HepG2 (cell line): Measurements from ENCODE around the gene UCP3. TPM values are rescaled to one million over a fixed set of nuclear protein-coding genes. Genes with fewer than 3 reads are reported as not detected.

Experiments
- ATAC-seq: fragments of 200-7000 bp; cut with Tn5 transposase; 3 replicates; pipeline ENCODE4 v1.9.1; 2020; ENCODE audit warnings: mild to moderate bottlenecking, moderate library complexity
- BruUV-seq: library from RNA; stranded (reverse); fragments of 400-500 nt; replicated peaks from 2 replicates; lab custom pipeline; 2021; lab: Mats Ljungman, UMichigan
- CTCF ChIA-PET: fragments of 300-600 bp; formaldehyde crosslinking; extraction: SDS; loops from one replicate; lab custom pipeline; 2021; ENCODE audit warnings: low total read pairs, inconsistent platforms, low intra/inter-chr PET ratio; lab: Yijun Ruan, JAX
- POLR2A ChIA-PET: fragments of 350-600 bp; sonication (Branson Sonifier 250); formaldehyde crosslinking; loops from one replicate; lab custom pipeline; 2020; ENCODE audit warnings: antibody characterized with exemption, inconsistent platforms; lab: Yijun Ruan, JAX
- DNase-seq: peaks from one replicate; pipeline ENCODE4 v3.0.0-alpha.2; 2015; ENCODE audit warnings: low spot score
- FAIRE-seq: peaks from 3 replicates; lab custom pipeline; 2011; peaks lifted over from hg19 to GRCh38; lab: Jason Lieb, UNC
- H2AFZ ChIP-seq: one replicate; pipeline ENCODE4 v1.6.1; 2011; ENCODE audit warnings: low read length, inconsistent platforms
- H3K27ac ChIP-seq: fragments of 300-600 bp; 3 replicates; pipeline ENCODE4 v1.8.0; 2011; ENCODE audit warnings: mixed run types, mild to moderate bottlenecking, mixed read lengths, low read length, inconsistent platforms; ENCODE audit not compliant: insufficient read depth; ENCODE audit errors: extremely low read length
- H3K27me3 ChIP-seq, 2 experiments: fragments of 200-600 bp in 1 of 2; 2 replicates in 1 of 2; 3 replicates in 1 of 2; pipeline versions ENCODE4 v1.6.0 to v1.8.0; 2011; ENCODE audit warnings: low read length in 2 of 2, mild to moderate bottlenecking in 2 of 2, moderate library complexity in 2 of 2, inconsistent platforms in 1 of 2; ENCODE audit not compliant: insufficient read depth in 2 of 2, control insufficient read depth in 1 of 2
- H3K36me3 ChIP-seq, 2 experiments: fragments of 200-600 bp in 1 of 2; replicated peaks in 1 of 2; 2 replicates in 1 of 2; 3 replicates in 1 of 2; pipeline versions ENCODE4 v1.5.1 to v1.8.0; 2011; ENCODE audit warnings: low read length in 2 of 2, inconsistent platforms in 1 of 2; ENCODE audit not compliant: insufficient read depth in 2 of 2, control insufficient read depth in 1 of 2
- H3K4me1 ChIP-seq: 2 replicates; pipeline ENCODE4 v1.5.1; 2012; ENCODE audit warnings: low read length, inconsistent platforms; ENCODE audit not compliant: insufficient read depth
- H3K4me2 ChIP-seq: 2 replicates; pipeline ENCODE4 v1.6.0; 2011; ENCODE audit warnings: low read depth, low read length, inconsistent platforms
- H3K4me3 ChIP-seq, 3 experiments: fragments of 200-600 bp in 1 of 3; sonication (generic), shearing (Covaris generic) in 1 of 3; replicated peaks in 1 of 3; 2 replicates each; pipeline ENCODE4 v1.5.1; 2011 to 2016; ENCODE audit warnings: low read length in 3 of 3, inconsistent platforms in 2 of 3, low read depth in 2 of 3, mild to moderate bottlenecking in 2 of 3, control low read depth in 1 of 3, mixed read lengths in 1 of 3; ENCODE audit not compliant: insufficient read depth in 1 of 3
- H3K79me2 ChIP-seq: one replicate; pipeline ENCODE4 v1.6.1; 2011; ENCODE audit warnings: low read length, inconsistent platforms; ENCODE audit not compliant: insufficient read depth
- H3K9ac ChIP-seq: 2 replicates; pipeline ENCODE4 v1.6.0; 2011; ENCODE audit warnings: mild to moderate bottlenecking, low read depth, low read length, inconsistent platforms; ENCODE audit not compliant: insufficient read depth
- H3K9me3 ChIP-seq: 2 replicates; pipeline ENCODE4 v1.5.1; 2012; ENCODE audit warnings: mild to moderate bottlenecking, low read length
- H4K20me1 ChIP-seq: 2 replicates; pipeline ENCODE4 v1.6.0; 2011; ENCODE audit warnings: inconsistent platforms, mild to moderate bottlenecking, low read length, moderate library complexity; ENCODE audit not compliant: insufficient read depth
- AKAP8 ChIP-seq: sonication (generic); formaldehyde crosslinking; IDR thresholded peaks from 2 replicates; pipeline ENCODE4 v1.5.1; 2020; ENCODE audit warnings: mild to moderate bottlenecking, missing genetic modification reagents
- BCL3 ChIP-seq: sonication (generic); formaldehyde crosslinking; IDR thresholded peaks from 2 replicates; pipeline ENCODE4 v1.5.1; 2020; ENCODE audit warnings: mild to moderate bottlenecking, missing genetic modification reagents, moderate library complexity
- MIXL1 ChIP-seq: IDR thresholded peaks from 2 replicates; pipeline ENCODE4 v1.6.1; 2016
- NCOA5 ChIP-seq: sonication (generic); formaldehyde crosslinking; IDR thresholded peaks from 2 replicates; pipeline ENCODE4 v1.4.0; 2020; ENCODE audit warnings: missing genetic modification reagents
- NFIB ChIP-seq: sonication (generic); formaldehyde crosslinking; IDR thresholded peaks from 2 replicates; pipeline ENCODE4 v1.9.0; 2021; ENCODE audit warnings: missing genetic modification reagents, mild to moderate bottlenecking, borderline replicate concordance
- SYNCRIP ChIP-seq: fragments of 200-400 bp; formaldehyde crosslinking; IDR thresholded peaks from 2 replicates; pipeline ENCODE4 v1.6.1; 2018; ENCODE audit warnings: mild to moderate bottlenecking, low read depth, low read length; ENCODE audit not compliant: insufficient read depth
- ZBTB7B ChIP-seq: sonication (generic); formaldehyde crosslinking; IDR thresholded peaks from 2 replicates; pipeline ENCODE4 v1.4.0; 2020; ENCODE audit warnings: missing genetic modification reagents
- ZFP37 ChIP-seq: sonication (generic); formaldehyde crosslinking; IDR thresholded peaks from 2 replicates; pipeline ENCODE4 v1.4.0; 2020; ENCODE audit warnings: missing genetic modification reagents, borderline replicate concordance
- WGBS: methylation state at CpG from one replicate; pipeline ENCODE4 v1.1.6; 2017; ENCODE audit warnings: low lambda C conversion rate; 5-methylcytosine and 5-hydroxymethylcytosine counted together
- in situ Hi-C: cut with HindIII; loops from 2 replicates; pipeline ENCODE4 v1.10.0; 2017; ENCODE audit warnings: low pct_unique_long_range_greater_than_20kb; ENCODE audit not compliant: extremely low pct_ligation_motif_present
- intact Hi-C: fragments of 100-400 bp; cut with micrococcal nuclease; formaldehyde crosslinking; loops from one replicate; pipeline ENCODE4 v1.10.0; 2022; ENCODE audit not compliant: unreplicated experiment
- polyA plus RNA-seq, 8 experiments: library from polyadenylated mRNA; depleted of rRNA in 3 of 8; stranded (reverse) in 7 of 8; unstranded in 1 of 8; fragments of >200 nt; fragmentation: Illumina TruSeq in 4 of 8; extraction: Trizol in 4 of 8; gene quantifications; 2 replicates each; pipeline versions ENCODE4 v1.2.1 to v1.2.3, GENCODE V29; 2011 to 2016; ENCODE audit warnings: low read depth in 4 of 8, missing spikeins in 1 of 8, mixed read lengths in 1 of 8; ENCODE audit not compliant: insufficient read depth in 1 of 8
- total RNA-seq, 5 experiments: library from RNA; depleted of rRNA; stranded (reverse); fragments of >200 nt; fragmentation: Illumina TruSeq; extraction: Trizol; gene quantifications; 2 replicates each; pipeline ENCODE4 v1.2.3, GENCODE V29; 2016; ENCODE audit warnings: low read depth in 1 of 5

Gene UCP3
- total and polyA plus RNA-seq, 2 of the 13 experiments (the other 11 are each of a cell fraction or from before 2014, with no cell fraction given) = 0.37 TPM; not detected in 1

- H3K27ac ChIP-seq = no peak overlapping the region
- no TSS peak for BruUV-seq
- TF ChIP-seq NCOA5 (CRISPR knock-in tag) = no peak
- TF ChIP-seq ZFP37 = no peak
- no peak for TF ChIP-seq AKAP8 (CRISPR knock-in tag)
- no peak for TF ChIP-seq MIXL1 (CRISPR knock-in tag)
- TF ChIP-seq NFIB (CRISPR knock-in tag) = no peak
- H3K9ac ChIP-seq = no peak overlapping the region
- intact Hi-C loops = no loop called here
- H4K20me1 ChIP-seq = no peaks in the 10 kb centered on the region
- CTCF ChIA-PET = no interaction called here
- no peak overlapping the region for H2AFZ ChIP-seq
- no peaks in the 10 kb centered on the region; a peak in 1 of 5 replicates for H3K27me3 ChIP-seq
- H3K4me1 ChIP-seq = peaks cover 10% of the 10 kb centered on the region; the same call in 1 of the 2 replicates
- no peak overlapping the region for H3K4me3 ChIP-seq
- no peak overlapping the region for H3K4me2 ChIP-seq
- H3K79me2 ChIP-seq = no peaks in the 10 kb centered on the region
- H3K36me3 ChIP-seq = no peaks in the 10 kb centered on the region
- no peaks in the 10 kb centered on the region for H3K9me3 ChIP-seq
- POLR2A ChIA-PET = no interaction called here
- ATAC-seq = no peak
- in situ Hi-C loops = no loop called here
- FAIRE-seq = no peak
- DNase-seq = no peak
- 45% methylated on average over 2 of the region's 2 CpGs for WGBS
Observed at GRCh38 chr11:73995247-73995646, 13.6 kb downstream of the UCP3 start.

GRCh38 chr11:73991471-73992006 lies 17.3 kb downstream of the UCP3 start:
- ATAC-seq (no peak; the same call in 1 of the 3 replicates), DNase-seq (no peak), FAIRE-seq (no peak)
- Histone ChIP-seq H3K4me2 (peak overlapping the region; percentile 31), H4K20me1 (no peaks in the 10 kb centered on the region), H3K27me3 (no peaks in the 10 kb centered on the region; a peak in 1 of 5 replicates), H2AFZ (no peak overlapping the region), H3K4me1 (peaks cover 25% of the 10 kb centered on the region), H3K9ac (no peak overlapping the region), H3K27ac (no peak overlapping the region), H3K36me3 (no peaks in the 10 kb centered on the region), H3K79me2 (no peaks in the 10 kb centered on the region), H3K4me3 (0 out of 6 replicates have a peak overlapping the region, but pooled peaks of 1 of the 3 experiments have one; percentile 20), H3K9me3 (no peaks in the 10 kb centered on the region)
- ChIA-PET CTCF (no interaction called here), POLR2A (interaction anchor here (1.0 kb wide), 1 partner anchor 9 kb away, joined by 3 read pairs; the partner anchor contains the start of gene UCP2)
- 40% methylated on average over 5 of the region's 6 CpGs for WGBS
- intact Hi-C loops (no loop called here), in situ Hi-C loops (no loop called here)
- no TSS peak for BruUV-seq
- TF ChIP-seq SYNCRIP = no peak
- TF ChIP-seq ZBTB7B = no peak
- no peak for TF ChIP-seq BCL3 (CRISPR knock-in tag)
